Brain microvascular endothelial cell (primary cell): Measurements from ENCODE around the gene CA6.

Experiments
- DNase-seq: peaks from one replicate; pipeline ENCODE4 v3.0.0-alpha.2; 2020
- H3K27ac ChIP-seq: fragments of 250-450 bp; sonication (Bioruptor Pico); 2 replicates; pipeline ENCODE4 v1.5.1; 2020; ENCODE audit warnings: mild to moderate bottlenecking, moderate library complexity
- H3K27me3 ChIP-seq: fragments of 250-450 bp; sonication (Bioruptor Pico); replicated peaks from 2 replicates; pipeline ENCODE4 v1.5.1; 2020; ENCODE audit warnings: mild to moderate bottlenecking
- H3K36me3 ChIP-seq: fragments of 250-450 bp; sonication (Bioruptor Pico); replicated peaks from 2 replicates; pipeline ENCODE4 v1.5.1; 2020; ENCODE audit warnings: mild to moderate bottlenecking
- H3K4me3 ChIP-seq: 2 replicates; pipeline ENCODE4 v1.5.1; 2011; ENCODE audit warnings: low read depth, mild to moderate bottlenecking, control low read depth, low read length, moderate library complexity
- in situ Hi-C: cut with HindIII; loops from 2 replicates; pipeline ENCODE4 v1.10.0; 2017; ENCODE audit warnings: low sequenced_read_pairs, low pct_ligation_motif_present
- TF ChIP-seq, protein P1 (sequence below): IDR thresholded peaks from 2 replicates; pipeline ENCODE4 v1.5.1; 2011; ENCODE audit warnings: low read depth, mild to moderate bottlenecking, moderate library complexity, low read length, control low read depth, inconsistent platforms; ENCODE audit errors: missing control alignments

The CA6 gene

DNA sequence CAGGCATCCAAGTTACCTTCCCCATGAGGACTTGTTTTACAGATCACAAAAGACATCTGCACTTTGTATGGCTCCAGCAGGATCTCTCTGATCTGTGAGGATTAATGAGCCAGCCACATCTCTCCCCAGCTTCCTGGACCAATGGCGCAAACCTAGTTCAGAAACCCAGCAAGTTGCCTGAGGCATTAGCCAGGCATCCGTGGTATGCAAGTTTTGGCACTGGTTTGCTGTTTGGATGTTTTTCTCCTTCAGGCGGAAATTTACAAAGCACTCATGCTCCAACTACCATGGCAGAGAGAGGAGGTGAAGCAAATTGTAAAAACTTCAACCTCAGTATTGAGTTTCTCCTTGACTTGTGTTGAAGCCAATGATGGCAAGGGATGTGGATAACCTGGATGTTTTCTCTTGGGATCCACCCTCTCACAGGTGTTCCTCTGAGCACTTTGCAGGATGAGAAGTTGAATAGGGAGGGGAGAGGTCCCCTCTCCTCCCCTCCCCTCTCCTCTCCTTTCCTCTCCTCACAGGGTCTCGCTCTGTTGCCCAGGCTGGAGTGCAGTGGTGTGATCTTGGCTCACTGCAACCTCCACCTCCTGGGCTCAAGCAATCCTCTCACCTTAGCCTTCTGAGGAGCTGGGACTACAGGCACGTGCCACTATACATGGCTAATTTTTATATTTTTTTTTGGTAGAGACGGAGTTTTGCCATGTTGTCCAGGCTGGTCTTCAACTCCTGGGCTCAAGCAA, 41.6 kb upstream of the CA6 start:
- no peaks in the 10 kb centered on the region for H3K36me3 ChIP-seq
- no peak overlapping the region for H3K4me3 ChIP-seq
- H3K27me3 ChIP-seq, result no peaks in the 10 kb centered on the region
- TF ChIP-seq, protein P1, sequence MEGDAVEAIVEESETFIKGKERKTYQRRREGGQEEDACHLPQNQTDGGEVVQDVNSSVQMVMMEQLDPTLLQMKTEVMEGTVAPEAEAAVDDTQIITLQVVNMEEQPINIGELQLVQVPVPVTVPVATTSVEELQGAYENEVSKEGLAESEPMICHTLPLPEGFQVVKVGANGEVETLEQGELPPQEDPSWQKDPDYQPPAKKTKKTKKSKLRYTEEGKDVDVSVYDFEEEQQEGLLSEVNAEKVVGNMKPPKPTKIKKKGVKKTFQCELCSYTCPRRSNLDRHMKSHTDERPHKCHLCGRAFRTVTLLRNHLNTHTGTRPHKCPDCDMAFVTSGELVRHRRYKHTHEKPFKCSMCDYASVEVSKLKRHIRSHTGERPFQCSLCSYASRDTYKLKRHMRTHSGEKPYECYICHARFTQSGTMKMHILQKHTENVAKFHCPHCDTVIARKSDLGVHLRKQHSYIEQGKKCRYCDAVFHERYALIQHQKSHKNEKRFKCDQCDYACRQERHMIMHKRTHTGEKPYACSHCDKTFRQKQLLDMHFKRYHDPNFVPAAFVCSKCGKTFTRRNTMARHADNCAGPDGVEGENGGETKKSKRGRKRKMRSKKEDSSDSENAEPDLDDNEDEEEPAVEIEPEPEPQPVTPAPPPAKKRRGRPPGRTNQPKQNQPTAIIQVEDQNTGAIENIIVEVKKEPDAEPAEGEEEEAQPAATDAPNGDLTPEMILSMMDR, result no peak
- in situ Hi-C loops, result no loop called here
- H3K27ac ChIP-seq, result peak overlapping the region; percentile 36
- DNase-seq, result peak; percentile 87

DNA sequence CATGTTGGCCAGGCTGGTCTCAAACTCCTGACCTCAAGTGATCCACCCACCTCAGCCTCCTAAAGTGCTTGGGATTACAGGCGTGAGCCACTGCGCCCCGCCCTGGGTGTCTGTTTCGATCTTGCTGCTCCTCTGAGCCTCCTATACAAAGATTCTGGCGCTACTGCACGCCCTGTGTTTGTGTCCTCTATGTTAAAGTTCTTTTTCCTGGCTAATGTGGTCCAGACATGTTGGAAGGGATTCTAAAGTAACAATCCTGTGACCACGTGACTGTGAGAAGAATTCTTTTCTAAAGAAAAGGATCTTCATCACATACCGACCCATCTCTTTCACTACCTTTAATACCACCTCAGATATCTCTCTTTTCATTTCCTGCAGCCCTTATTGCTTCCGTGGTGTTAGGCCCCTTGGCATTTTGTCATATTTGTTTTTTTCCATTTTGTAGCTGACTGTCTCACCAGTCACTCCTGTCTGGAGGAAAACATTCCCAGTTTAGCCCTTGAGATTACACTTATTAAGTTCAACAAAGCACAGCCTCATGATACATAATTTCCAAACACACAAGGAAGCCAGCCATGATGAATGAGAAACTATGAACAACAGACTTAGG, 40.0 kb upstream of the CA6 start:
- in situ Hi-C loops, result no loop called here
- H3K36me3 ChIP-seq, result no peaks in the 10 kb centered on the region
- no peaks in the 10 kb centered on the region for H3K27me3 ChIP-seq
- no peak overlapping the region for H3K27ac ChIP-seq
- H3K4me3 ChIP-seq, result no peak overlapping the region
- TF ChIP-seq, protein P1, result no peak
- DNase-seq, result no peak

- Histone ChIP-seq H3K27me3 (no peaks in the 10 kb centered on the region), H3K36me3 (no peaks in the 10 kb centered on the region), H3K27ac (no peak overlapping the region), H3K4me3 (no peak overlapping the region)
- in situ Hi-C loops, result no loop called here
- TF ChIP-seq, protein P1, result no peak
- no peak for DNase-seq
Measured at GRCh38 chr1:8908388-8909151, 37.1 kb upstream of the CA6 start.

- in situ Hi-C loops, result no loop called here
- Histone ChIP-seq H3K27me3 (no peaks in the 10 kb centered on the region), H3K4me3 (no peak overlapping the region), H3K36me3 (no peaks in the 10 kb centered on the region), H3K27ac (no peak overlapping the region)
- TF ChIP-seq, protein P1, result no peak
- no peak for DNase-seq
Measured at GRCh38 chr1:8910331-8910730, 35.3 kb upstream of the CA6 start.

DNA sequence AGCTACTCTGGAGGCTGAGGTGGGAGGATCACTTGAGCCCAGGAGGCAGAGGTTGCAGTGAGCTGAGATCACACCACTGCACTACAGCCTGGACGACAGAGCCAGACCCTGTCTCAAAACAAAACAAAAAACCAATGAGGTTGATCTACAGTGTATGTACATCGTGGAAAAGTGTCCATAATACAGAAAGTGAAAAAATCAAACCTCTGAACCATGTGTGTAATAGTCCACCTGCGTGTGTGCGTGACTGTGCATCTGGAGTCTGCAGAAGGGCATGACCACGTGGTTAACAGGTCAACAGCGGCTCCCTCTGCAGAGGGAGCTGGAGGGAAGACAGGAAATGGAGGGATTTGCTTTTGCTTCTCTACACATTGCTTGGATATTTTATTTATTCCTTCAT, 34.8 kb upstream of the CA6 start:
- TF ChIP-seq, protein P1, result no peak
- in situ Hi-C loops, result no loop called here
- H3K4me3 ChIP-seq, result no peak overlapping the region
- H3K36me3 ChIP-seq, result no peaks in the 10 kb centered on the region
- no peak for DNase-seq
- H3K27ac ChIP-seq, result no peak overlapping the region
- H3K27me3 ChIP-seq, result no peaks in the 10 kb centered on the region
